HG02973 (cell line): ENCODE measurements around the gene HERC3.
"Not testable (repeated sequence)": the region's sequence is repeated elsewhere in the genome, so short reads cannot be mapped to it uniquely, and the experiment has no call there.

Source experiments
- ATAC-seq: cut with Tn5 transposase; IDR thresholded peaks from one replicate; pipeline ENCODE4 v1.9.1; 2021; ENCODE audit warnings: moderate library complexity; ENCODE audit not compliant: unreplicated experiment

The HERC3 gene

DNA sequence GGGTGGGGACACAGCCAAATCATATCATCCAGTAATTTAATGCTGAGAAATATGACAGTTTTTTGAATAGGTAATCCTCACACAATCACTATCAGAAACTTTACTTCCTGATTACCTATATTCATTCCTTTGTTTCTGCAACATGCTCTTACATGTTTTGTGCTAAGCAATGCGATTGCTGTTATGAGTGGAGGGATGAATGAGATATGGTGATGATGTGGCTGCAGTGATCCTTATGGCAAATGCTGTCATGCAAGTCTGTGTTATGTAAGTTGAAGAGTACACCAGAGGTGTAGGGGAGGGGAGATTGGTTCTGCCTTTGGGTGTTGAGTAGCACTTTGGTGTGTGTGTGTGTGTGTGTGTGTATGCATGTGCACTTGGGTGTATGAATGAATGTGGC, 14.6 kb downstream of the HERC3 start:
- ATAC-seq = no peak

DNA sequence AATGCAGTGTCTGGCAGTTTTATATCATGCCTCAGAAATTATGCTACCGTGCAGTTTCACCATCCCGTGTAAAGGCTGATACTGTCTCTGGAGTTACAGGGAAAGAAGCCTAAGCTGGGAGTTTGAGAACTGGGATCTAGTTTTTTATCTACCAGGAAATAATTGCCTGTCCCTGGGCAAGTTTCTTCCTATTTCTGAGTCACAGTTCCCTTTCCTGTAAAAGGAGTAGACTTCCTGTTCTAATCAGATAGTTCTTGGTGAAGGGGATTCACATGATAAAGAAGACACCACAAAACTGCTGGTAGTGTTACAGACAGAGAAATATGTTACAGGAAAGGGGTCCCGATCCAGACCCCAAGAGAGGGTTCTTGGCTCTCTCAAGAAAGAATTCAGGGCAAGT, 17.1 kb downstream of the HERC3 start:
- ATAC-seq = no peak

DNA sequence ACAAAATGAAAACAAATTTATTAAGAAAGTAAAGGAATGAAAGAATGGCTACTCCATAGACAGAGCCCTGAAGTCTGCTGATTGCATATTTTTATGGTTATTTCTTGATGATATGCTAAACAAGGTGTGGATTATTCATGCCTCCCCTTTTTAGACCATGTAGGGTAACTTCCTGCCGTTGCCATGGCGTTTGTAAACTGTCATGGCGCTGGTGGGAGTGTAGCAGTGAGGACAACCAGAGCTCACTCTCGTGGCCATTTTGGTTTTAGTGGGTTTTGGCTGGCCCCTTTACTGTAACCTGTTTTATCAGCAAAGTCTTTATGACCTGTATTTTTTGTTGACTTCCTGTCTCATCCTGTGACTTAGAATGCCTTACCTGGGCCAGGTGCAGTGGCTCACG, 17.5 kb downstream of the HERC3 start:
- not testable (repeated sequence) for ATAC-seq

DNA sequence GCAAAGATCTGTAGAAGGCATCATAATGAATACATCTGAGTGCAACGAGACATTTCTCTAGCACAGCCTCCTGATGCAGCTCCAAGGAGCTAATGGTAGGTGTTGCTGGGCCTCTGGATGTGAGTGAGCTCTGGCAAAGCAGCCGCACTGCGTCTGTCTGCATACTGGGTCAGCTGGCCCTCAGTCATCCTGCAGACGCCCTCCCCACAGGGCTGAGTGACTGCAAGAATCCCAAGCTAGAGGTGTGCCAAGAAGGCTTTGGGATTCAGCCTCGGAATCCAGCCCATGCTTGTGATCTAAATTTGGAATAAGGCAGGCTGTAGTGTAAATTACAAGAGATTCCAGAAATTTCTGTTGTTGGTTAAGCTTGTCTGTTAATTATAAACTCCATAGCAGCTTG, 18.5 kb downstream of the HERC3 start:
- no peak for ATAC-seq

DNA sequence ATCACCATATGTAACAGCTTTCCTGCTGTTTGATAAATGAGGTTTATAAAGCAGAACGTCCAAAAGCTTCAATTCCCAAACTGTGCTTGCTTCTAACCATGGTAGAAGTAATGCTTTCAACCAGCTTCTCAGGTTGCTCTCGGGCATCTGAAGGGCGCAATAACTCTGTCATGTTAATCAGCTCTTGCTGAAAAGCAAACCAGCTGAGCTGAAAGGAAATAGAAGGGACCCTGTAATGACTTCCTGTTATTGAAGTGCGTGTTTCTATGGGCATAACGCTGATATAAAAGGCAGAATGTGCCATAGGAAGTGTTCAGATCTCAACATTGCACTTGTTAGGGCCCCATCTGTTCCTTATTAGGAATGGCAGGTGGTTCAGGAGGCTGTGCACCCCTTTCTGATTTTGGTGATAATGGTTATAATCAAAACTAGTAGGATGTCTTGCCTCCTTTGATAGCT, 21.2 kb downstream of the HERC3 start:
- ATAC-seq = peak; percentile 38

DNA sequence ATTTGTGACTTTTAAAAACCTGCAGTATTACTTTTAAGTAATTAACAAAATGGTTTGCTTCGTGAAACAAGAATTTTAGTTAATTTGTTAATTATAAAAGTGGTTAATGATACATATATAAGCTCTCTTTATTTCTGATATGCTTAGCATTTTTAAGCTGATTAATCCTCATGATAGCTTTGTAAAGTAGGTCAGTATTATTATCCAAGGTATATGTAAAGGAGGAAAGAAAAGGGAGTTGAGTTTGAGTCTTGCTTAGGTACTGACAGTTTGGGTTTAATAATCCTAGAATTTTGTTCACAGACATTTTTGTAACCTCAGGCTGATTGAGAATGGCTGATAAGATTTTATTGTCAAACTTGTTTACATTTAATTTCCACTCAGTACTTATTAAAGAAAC, 21.8 kb downstream of the HERC3 start:
- no peak for ATAC-seq

DNA sequence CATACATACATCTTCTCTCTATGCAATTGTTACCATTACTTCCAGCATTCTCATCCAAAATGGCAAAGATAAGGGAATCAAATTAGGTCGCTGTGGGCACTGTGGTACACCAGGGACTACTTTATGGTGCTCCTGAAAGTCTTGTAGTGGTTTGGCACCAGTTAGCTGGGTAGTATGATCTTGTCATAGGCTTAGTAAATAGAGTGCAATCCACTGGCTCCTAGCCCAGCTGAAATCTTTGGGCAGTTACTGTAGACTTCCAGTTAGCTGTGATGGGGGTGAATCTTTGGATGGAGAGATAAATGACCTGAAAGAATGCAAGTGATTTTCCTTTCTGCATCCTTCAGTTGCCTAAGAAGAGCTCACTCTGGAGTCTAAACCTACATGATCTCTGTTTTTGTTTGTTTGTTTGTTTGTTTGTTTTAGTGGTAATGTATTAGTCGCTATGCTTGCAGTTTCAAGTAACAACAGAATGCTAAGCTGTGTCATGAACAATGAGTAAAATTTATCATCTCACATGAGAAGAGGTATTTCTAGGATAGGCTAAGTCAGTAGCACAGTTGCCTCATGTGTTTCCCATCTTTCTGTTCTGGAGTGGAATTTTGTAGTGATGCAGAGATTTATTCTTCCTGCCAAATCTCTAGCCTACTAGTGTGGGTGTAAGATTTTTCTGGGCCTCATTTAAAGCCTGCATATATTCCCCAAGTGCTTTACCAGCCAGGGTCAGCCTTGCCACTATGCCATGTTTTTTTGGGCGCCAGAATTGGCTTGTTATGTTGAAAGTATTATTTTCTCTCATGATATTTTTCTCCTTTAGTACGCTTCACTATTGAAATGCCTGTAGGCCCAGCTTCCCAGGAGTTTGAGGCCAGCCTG, 24.2 kb downstream of the HERC3 start:
- ATAC-seq = no peak

DNA sequence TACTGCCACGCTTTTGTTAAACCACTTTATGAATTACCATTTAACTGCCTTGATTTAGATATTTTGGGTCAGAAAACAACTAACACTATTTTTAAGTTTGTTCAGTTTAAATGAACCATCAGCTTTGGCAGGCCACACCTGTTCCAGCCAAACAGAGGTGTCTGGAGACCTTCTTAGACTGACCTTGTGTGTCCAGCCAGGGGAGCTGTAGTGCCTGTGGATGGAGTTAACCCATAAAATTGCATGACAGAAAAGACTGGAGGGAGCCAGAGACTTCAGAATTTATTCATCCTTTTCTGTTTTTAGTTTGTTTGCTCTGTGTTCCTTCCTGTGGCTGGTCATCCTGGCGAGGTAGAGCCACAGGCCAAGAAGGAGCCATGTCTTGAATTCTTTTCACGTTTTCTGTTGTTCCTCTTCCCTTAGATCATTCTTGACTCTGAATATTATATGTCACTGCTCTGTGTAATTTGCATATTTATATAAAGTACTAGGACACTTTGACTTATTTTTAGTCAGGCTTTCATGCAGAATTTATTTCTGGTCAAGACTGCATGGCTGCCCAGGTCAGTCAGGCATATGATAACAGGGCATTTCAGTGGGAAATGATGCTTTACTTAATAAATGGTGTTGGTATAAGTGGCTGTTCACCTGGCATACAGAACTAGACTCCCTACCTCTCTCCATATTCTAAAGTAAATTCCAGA, 26.7 kb downstream of the HERC3 start:
- no peak for ATAC-seq

DNA sequence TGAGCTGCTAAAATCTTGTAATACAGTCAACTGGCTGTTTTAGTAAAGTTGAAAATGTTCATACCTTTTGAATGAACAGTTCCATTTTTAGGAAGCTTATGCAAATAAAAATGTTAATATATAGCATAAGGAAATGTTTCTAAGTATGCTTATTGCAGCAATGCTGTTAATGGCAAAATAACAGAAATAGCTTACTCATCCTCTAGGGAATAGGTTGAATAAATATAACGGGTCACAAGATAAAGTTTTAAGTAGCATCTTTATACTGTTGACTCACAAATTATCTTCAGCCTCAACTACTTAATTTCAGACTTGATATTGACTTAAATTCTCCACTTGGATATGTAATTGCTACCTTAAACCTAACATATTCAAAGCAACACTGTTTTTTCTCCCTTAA, 27.7 kb downstream of the HERC3 start:
- ATAC-seq = no peak

DNA sequence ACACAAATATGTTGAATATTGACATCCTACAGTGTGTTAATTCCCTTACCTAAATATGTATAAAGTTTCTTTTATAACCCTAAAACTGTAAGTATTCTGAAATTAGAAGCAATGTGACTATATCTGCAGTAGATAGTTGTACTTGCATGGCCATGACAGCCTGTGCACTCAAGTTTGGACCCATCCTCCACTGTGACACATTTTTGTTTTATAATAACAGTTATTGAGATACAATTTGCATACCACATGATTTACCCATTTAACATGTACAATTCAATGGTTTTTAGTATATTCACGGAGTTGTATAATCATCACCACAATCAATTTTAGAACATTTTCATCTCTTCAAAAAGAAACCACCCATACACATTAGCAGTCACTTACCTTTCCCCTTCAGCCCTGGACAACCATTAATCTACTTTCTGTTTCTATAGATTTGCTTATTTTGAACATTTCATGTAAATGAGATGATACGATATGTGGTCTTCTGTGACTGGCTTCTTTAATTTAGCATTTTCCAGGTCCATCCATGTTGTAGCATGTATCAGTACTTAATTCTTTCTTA, 29.6 kb downstream of the HERC3 start:
- ATAC-seq = peak; percentile 79

DNA sequence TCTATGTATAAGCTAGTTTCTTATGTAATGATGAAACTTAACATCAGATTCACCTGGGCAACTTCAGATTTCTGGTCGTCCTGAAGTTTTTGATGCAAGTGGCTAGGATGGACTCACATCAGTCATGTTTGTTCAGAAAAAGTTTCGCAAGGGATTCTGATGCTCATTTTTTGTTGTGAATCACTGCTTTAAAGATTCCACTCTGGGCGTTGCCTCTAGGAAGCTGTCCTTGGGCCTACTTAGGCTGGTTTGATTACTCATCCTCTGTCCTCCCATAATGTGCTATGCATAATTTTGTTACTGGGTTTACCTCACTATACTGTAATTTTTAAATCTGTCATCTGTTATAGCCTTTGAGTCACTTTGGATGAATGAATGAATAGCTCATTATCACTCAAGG, 30.8 kb downstream of the HERC3 start:
- no peak for ATAC-seq

DNA sequence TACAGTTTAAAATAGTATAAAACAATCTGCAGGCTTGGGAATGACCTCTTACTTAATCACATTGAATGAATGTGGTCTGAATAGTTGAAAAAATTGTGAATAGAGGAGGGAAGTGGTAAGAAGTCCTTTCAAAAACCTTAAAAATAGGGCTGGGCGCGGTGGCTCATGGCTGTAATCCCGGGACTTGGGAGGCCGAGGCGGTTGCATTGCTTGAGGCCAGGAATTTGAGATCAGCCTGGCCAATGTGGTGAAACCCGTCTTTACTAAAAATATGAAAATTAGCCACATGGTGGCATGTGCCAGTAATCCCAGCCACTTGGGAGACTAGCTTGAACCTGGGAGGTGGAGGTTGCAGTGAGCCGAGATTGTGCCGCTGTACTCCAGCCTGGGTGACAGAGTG, 36.5 kb downstream of the HERC3 start:
- no peak for ATAC-seq

DNA sequence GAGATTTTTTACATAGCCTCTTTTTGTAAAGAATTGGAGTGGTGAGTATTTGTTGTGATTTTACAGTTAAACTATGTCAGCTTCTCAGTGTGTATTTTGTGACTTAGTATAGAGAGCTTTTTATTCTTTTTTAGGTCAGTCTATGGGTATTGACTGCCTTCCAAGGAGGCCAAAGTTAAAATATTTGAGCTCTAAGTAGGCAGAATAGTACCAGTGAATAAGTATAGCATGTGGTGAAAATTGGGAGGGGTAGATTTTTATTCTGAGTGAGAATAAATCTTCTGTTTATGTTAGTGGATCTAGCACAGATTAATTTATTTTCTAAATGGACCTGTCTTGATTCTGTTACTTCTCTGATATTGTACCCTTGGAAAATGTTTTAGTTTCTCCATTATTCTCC, 37.5 kb downstream of the HERC3 start:
- ATAC-seq = no peak

DNA sequence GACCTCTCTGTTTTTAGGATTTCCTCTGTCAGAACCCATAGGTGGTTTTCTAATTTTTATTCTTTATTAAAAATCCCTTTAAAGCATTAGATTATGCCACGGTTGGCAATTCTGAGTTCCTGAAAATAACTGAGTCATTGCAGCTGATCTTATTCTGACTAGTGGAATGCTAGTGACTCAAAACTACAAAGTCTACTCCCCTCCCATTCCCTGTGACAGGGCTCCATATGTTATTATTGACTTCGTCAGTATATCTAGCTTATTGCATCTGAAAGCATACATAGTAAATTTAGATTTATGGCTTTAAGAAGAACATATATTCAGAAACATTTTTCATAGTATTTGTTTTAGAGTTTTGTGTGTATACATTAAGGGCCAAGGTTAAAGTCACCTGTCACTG, 38.5 kb downstream of the HERC3 start:
- ATAC-seq = no peak

DNA sequence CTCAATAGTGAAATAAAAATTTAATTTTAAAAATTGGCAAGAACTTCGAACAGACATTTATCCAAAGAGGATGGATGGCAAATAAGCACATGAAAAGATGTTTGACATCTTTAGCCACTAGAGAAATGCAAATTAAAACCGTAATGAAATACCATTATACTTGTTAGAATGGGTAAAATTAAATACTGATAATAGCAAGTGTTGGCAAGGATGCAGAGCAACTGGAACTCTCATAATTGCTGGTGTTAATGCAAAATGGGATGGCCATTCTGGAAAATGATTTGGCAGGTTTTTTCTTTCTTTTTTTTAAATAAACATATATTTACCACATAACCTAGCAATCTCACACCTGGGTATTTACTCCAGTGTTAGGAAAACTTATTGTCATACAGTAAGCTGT, 51.7 kb downstream of the HERC3 start:
- ATAC-seq = no peak

DNA sequence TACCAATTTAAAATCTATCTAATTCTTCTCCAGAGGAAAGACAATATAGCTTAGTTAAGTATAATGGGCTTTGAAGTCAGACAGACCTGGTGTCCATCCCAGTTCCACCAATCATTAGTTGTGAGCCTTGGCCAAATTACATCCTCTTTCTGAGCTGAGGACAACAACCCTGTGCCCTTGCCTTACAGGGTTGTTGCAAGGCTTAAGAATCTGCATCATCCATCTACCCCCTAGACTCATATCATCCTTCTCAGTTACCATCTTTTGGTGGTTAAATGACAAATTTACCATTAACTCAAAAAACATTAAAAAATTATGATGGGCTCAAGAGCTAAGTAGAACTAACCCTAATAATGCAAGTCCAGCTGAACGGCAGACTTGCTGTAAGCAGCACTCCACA, 53.7 kb downstream of the HERC3 start:
- ATAC-seq = no peak

DNA sequence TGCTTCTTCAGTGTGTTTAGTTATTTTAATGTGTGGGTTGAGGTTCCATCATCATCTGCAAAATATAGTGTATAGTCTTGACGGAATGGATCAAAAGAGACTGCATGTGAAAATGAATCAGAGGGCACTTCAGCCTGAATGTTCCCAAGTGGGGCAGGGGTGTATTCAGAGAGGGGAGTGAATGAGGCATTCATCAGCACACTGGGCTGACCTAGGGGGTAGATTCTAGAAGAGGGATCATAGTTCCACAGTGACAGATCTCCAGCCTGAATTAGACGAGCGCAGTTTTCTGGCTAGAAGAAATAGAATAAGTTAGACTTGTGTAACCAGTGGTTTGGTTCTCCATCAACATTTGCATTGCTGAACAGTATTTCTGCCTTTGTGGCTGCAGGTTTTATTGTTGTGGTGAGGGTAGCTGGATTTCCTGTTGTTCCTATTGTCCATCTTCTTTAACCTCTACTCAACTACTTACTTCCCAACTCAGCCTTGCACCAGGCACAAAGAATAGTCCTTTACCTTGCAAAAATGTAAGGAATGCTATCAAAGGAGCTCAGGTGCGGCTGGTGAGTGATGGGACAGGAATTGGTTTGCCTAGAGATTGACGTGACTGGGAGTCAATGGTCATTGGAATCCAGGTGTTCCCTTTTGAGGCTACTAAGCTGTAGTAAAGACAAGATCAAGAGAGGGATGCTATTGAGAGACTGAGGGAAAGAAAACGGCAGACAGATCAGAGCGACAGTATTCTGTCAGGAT, 54.4 kb downstream of the HERC3 start:
- no peak for ATAC-seq

DNA sequence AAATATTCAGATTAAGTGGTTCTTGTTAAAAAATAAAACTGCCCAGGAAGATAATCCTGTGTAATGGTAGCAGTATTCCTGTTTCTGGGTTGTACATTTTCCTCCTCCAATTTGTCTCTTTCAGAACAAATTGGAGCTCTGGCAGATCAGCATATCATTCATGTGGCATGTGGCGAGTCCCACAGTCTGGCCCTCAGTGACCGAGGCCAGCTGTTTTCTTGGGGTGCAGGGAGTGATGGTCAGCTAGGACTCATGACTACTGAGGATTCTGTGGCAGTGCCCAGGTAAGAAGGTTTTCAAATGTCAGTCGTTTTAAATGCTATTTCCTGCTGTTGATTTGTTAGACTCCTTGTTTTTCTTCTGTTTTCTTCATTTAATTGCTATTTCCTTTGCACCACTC, 57.4 kb downstream of the HERC3 start:
- no peak for ATAC-seq

DNA sequence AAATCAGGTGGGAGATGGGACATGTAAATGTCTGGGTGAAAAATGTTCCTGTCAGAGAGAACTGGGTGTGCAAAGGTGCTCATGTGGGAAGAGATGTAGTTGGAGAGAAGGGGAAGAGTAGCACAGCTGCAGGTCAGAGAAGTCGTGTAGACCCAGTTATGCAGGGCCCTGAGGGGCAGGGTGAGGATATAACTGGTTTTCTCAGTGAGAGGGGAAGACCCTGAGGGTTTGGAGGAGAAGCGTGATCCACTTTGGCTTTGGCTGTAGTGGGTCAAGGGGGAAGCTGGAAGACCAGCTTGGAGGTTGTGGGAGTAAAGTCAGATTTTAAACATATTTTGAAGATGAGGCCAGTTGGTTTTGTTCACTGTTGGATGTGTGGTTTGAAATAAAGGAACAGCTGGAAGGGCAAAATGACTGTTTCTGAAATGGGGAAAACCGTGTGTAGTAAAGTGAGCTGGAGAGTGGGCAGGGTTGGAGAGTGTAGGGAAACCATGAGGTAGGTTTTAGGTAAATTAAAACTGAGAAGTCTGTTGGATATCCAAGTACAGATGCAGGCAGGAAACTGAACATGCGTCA, 61.2 kb downstream of the HERC3 start:
- ATAC-seq = no peak

DNA sequence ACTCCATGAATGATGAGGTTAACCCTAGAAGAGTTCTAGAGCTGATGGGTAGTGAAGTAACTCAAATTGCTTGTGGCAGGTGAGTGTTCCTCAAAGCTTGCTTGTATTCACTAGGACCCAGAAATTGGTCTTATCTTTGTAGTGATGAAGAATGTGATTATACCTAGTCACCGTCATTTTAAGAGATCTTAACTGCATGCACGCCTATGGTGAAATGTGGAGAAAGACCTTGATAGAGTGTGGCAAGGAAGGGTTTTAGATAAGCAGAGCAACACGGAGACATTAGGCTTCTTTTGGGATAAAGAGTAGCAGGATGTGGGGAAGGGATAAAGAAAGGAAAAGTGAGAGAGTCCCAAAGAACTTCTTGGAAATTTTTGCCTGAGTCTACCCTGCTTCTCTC, 62.9 kb downstream of the HERC3 start:
- no peak for ATAC-seq
